Measurements from ENCODE around the gene TASOR2. TPM values are rescaled to one million over a fixed set of nuclear protein-coding genes. Genes with fewer than 3 reads are reported as not detected.
A peak's percentile ranks its signal among the peaks of the same experiment; 100 is the strongest.

The TASOR2 gene
- total and polyA plus RNA-seq, 9 of the 15 experiments (the other 6 are each of a cell fraction or from before 2014, with no cell fraction given) = 12.7 to 75.3 (median 52.3) TPM

GRCh38 chr10:5666008-5666840 is 18.4 kb upstream of the TASOR2 start, which contains the start of gene ASB13 (continued):
- TF ChIP-seq ZBTB2 (IDR thresholded peaks at IDR 0.05) (0 out of 2 replicates have a peak, but pooled peaks have one; percentile 55), SREBF2 (CRISPR knock-in tag; IDR thresholded peaks at IDR 0.05) (no peak), TEAD2 (tag; IDR thresholded peaks at IDR 0.05) (no peak), BRF1 (IDR thresholded peaks at IDR 0.05; ENCODE audit: borderline replicate concordance, extremely low read depth, insufficient read length) (no peak), THRAP3 (IDR thresholded peaks at IDR 0.05; ENCODE audit: borderline replicate concordance) (no peak), CBFA2T3 (IDR thresholded peaks at IDR 0.05) (no peak), HIVEP1 (CRISPR knock-in tag; IDR thresholded peaks at IDR 0.05) (no peak), E2F3 (CRISPR knock-in tag; IDR thresholded peaks at IDR 0.05) (peak; percentile 73), GMEB1 (CRISPR knock-in tag; IDR thresholded peaks at IDR 0.05) (peak; percentile 79), GTF2B (IDR thresholded peaks at IDR 0.05; ENCODE audit: extremely low read depth, insufficient read length) (no peak), MBD2 (IDR thresholded peaks at IDR 0.05; ENCODE audit: borderline replicate concordance, low read depth) (no peak), ZBTB43 (CRISPR knock-in tag; IDR thresholded peaks at IDR 0.05) (no peak), ZNF174 (CRISPR knock-in tag; IDR thresholded peaks at IDR 0.05) (no peak), ETS2 (tag; IDR thresholded peaks at IDR 0.05; ENCODE audit: borderline replicate concordance, poor library complexity, severe bottlenecking) (no peak), ZNF124 (CRISPR knock-in tag; IDR thresholded peaks at IDR 0.05) (no peak), MYC (IDR thresholded peaks at IDR 0.05; ENCODE audit: low read depth, low read length) (peak; percentile 78; the same call in 1 of the 2 replicates), MYC (CRISPR knock-in tag; IDR thresholded peaks at IDR 0.05; ENCODE audit: borderline replicate concordance, low read depth) (no peak), RFX5 (IDR thresholded peaks at IDR 0.05; ENCODE audit: low read depth, low read length) (no peak), NFXL1 (CRISPR knock-in tag; IDR thresholded peaks at IDR 0.05) (no peak), ZNF79 (CRISPR knock-in tag; IDR thresholded peaks at IDR 0.05; ENCODE audit: low read depth) (no peak), FOXA1 (IDR thresholded peaks at IDR 0.05; ENCODE audit: borderline replicate concordance) (no peak), ZFP91 (CRISPR knock-in tag; IDR thresholded peaks at IDR 0.05) (no peak)

Measured in K562 (cell line).